Right atrium auricular region (tissue), 2 donors: ENCODE results near the gene ITPR3. TPM values are rescaled to one million over a fixed set of nuclear protein-coding genes. Genes with fewer than 3 reads are reported as not detected.

Experiments used
- DNase-seq: peaks from one replicate; pipeline ENCODE4 v3.0.0-alpha.2; 2019; ENCODE audit warnings: low spot score
- H3K27ac ChIP-seq, 2 donors: fragments of 200-600 bp; sonication (generic); 1 replicate in 1 of 2; 2 replicates in 1 of 2; pipeline ENCODE4 v1.5.1; 2016 to 2019
- H3K27me3 ChIP-seq, 2 donors: fragments of 200-600 bp; sonication (generic); one replicate each; pipeline versions ENCODE4 v1.5.1 to v1.6.0; 2017 to 2019
- H3K36me3 ChIP-seq: fragments of 200-600 bp; sonication (generic); one replicate; pipeline ENCODE4 v1.5.1; 2016
- H3K4me1 ChIP-seq, 2 donors: fragments of 200-600 bp; sonication (generic); one replicate each; pipeline versions ENCODE4 v1.5.1 to v1.6.0; 2017 to 2019
- H3K4me3 ChIP-seq, 2 donors: fragments of 200-600 bp; sonication (generic); 1 replicate in 1 of 2; 2 replicates in 1 of 2; pipeline ENCODE4 v1.5.1; 2017 to 2019; ENCODE audit warnings: mild to moderate bottlenecking in 1 of 2, moderate library complexity in 1 of 2
- H3K9me3 ChIP-seq, 2 donors: fragments of 200-600 bp; sonication (generic); one replicate each; pipeline ENCODE4 v1.5.1; 2019
- CTCF ChIP-seq, 2 donors: fragments of 200-600 bp; sonication (generic); IDR thresholded peaks; one replicate each; pipeline ENCODE4 v1.5.1; 2019; ENCODE audit warnings: antibody characterized with exemption in 2 of 2
- total RNA-seq, 2 donors: library from RNA; depleted of rRNA; stranded (reverse); fragments of >200 nt; gene quantifications; one replicate each; pipeline ENCODE4 v1.1.0, GENCODE V29; 2016

ITPR3 gene
- total RNA-seq, 2 donors from 2014 or later: 6.2 to 17.7 TPM

GRCh38 chr6:33723371-33724085, 102.4 kb downstream of the ITPR3 start:
- H3K27ac ChIP-seq: peak overlapping the region in 1 of 2 donors; percentile 74
- peaks cover 38% of the 10 kb centered on the region for H3K36me3 ChIP-seq
- H3K9me3 ChIP-seq: no peaks in the 10 kb centered on the region
- no peaks in the 10 kb centered on the region for H3K27me3 ChIP-seq
- no peak for TF ChIP-seq CTCF (IDR thresholded peaks at IDR 0.05)
- H3K4me3 ChIP-seq: no peak overlapping the region
- DNase-seq: no peak
- H3K4me1 ChIP-seq: peaks cover 0 to 16% of the 10 kb centered on the region in 2 donors

- TF ChIP-seq CTCF (IDR thresholded peaks at IDR 0.05): no peak
- no peak overlapping the region for H3K27ac ChIP-seq
- no peaks in the 10 kb centered on the region for H3K27me3 ChIP-seq
- peaks cover 0 to 15% of the 10 kb centered on the region in 2 donors for H3K4me1 ChIP-seq
- DNase-seq: no peak
- peaks cover 38% of the 10 kb centered on the region for H3K36me3 ChIP-seq
- H3K4me3 ChIP-seq: no peak overlapping the region
- H3K9me3 ChIP-seq: no peaks in the 10 kb centered on the region
These were observed 103.2 kb downstream of the ITPR3 start for GRCh38 chr6:33724102-33725023.

- H3K36me3 ChIP-seq: peaks cover 38% of the 10 kb centered on the region
- H3K4me3 ChIP-seq: no peak overlapping the region
- no peak for DNase-seq
- no peak for TF ChIP-seq CTCF (IDR thresholded peaks at IDR 0.05)
- peaks cover 0 to 15% of the 10 kb centered on the region in 2 donors for H3K4me1 ChIP-seq
- H3K9me3 ChIP-seq: no peaks in the 10 kb centered on the region
- no peak overlapping the region for H3K27ac ChIP-seq
- H3K27me3 ChIP-seq: no peaks in the 10 kb centered on the region
These were observed 104.1 kb downstream of the ITPR3 start for GRCh38 chr6:33725222-33725621.

- Histone ChIP-seq H3K4me3 (no peak overlapping the region), H3K4me1 (peaks cover 0 to 15% of the 10 kb centered on the region in 2 donors), H3K27me3 (no peaks in the 10 kb centered on the region), H3K27ac (peak overlapping the region in 1 of 2 donors; percentile 88), H3K36me3 (peaks cover 38% of the 10 kb centered on the region), H3K9me3 (no peaks in the 10 kb centered on the region)
- TF ChIP-seq CTCF (IDR thresholded peaks at IDR 0.05): no peak
- no peak for DNase-seq
These were observed 105.0 kb downstream of the ITPR3 start for GRCh38 chr6:33725891-33726673.

GRCh38 chr6:33726696-33727095, 105.6 kb downstream of the ITPR3 start:
- Histone ChIP-seq H3K9me3 (no peaks in the 10 kb centered on the region), H3K27me3 (no peaks in the 10 kb centered on the region), H3K27ac (peak overlapping the region; percentile 55 to 88), H3K36me3 (peaks cover 38% of the 10 kb centered on the region), H3K4me1 (peaks cover 0 to 19% of the 10 kb centered on the region in 2 donors), H3K4me3 (no peak overlapping the region)
- no peak for TF ChIP-seq CTCF (IDR thresholded peaks at IDR 0.05)
- DNase-seq: no peak
